ENCODE data around the gene OMP. TPM values are rescaled to one million over a fixed set of nuclear protein-coding genes. Genes with fewer than 3 reads are reported as not detected.

The OMP gene
- total RNA-seq, 2 donors from 2014 or later = 8.0 TPM; not detected in 1

DNA sequence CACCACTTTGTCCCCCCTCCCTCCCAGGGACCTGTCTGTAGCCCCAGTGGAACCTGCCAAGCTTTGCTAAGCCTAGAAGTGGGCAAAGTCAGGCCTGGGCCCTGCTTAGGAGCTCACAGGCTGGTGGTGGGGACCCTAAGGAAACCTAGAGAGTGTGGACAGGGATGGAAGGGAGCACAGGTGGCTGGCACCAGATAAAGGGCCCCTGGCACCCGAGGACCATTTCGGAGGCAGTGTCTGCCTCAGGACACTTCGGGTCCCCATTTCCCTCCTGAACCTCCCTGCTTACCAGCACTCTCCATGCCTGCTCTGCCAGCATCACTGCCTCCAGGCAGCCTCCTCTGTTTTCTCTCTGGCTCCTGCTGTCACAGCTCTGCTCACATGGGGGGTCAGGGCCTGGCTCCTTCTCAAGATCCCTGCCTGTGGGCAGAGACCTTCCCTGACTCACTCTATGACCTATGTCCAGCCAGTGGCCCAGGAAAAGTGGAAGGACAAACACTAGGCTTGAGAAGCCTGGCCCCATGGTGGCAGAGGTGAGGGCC lies 13.6 kb upstream of the OMP start:
- DNase-seq (ENCODE audit: low spot score) = no peak

DNA sequence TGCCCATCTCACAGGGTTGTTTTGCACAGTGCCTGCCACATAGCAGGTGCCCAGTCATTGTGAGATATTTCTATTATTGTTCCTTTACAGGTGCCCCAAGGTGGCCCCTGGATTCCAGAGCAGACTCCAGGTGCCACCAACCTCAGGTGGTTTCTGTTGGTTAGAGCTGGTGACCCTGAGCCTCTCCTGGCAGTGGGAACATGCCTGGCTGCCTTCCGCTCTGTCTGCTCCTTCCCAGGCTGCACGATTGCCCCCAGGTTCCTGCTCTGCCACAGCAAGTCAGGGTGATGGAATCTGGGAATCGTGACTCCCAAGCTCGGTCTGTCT lies 12.6 kb upstream of the OMP start:
- intact Hi-C loops (cut with DNase I) = loop anchor here (10.0 kb wide), 1 partner anchor 165 kb away; no protein-coding TSS in a partner anchor
- 88% methylated on average over 4 of the region's 4 CpGs for WGBS

More for the DNA sequence above, 13.6 kb upstream of the OMP start:
- intact Hi-C loops (cut with DNase I) = no loop called here
- Histone ChIP-seq H3K4me1 (replicated peaks) (peaks cover 10% of the 10 kb centered on the region), H3K27ac (peak overlapping the region in 1 of 2 donors; percentile 6), H3K9me3 (no peaks in the 10 kb centered on the region), H3K4me3 (no peak overlapping the region), H3K36me3 (no peaks in the 10 kb centered on the region), H3K27me3 (replicated peaks; ENCODE audit: insufficient read depth) (no peaks in the 10 kb centered on the region)
- 82% methylated on average over 3 of the region's 3 CpGs for WGBS
- no peak for TF ChIP-seq POLR2AphosphoS5 (IDR thresholded peaks at IDR 0.05)

DNA sequence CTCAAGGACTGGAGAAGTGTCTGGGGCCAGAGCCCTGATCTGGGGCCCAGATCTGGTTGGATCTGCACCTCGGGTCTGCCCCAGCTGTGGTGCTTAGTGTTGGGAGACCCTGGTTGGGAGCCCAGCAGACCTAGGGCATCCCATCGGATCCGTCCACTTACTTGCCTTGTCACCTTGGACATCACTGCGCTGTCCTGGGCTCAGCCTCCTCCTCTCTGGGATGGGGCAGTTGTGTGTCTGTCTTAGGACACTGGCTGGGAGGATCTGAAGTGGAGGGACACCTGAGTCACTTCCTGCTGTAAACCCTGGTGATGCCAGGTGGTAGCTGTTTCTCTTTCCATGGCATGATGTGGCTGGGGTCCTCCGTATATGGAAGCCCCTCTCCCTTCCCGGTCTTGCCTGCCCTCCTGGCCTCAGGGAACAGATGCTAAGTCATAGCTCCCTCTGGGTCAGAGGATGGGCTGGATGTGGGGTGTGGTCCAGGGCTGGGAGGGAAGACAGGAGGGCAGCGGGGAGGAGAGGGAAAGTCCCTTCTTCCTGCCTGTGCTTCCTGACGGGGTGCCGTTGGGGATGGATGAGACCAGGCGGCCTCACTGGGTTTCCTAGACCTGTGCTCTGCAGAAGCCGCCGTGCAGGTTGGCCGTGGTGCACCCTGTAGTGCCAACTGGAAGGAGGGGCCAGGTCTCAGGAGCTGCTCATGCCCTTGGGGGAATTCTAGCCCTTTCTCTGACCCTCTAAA lies 12.1 kb upstream of the OMP start:
- Histone ChIP-seq H3K27ac (no peak overlapping the region), H3K4me1 (replicated peaks) (peaks cover 10% of the 10 kb centered on the region), H3K4me3 (no peak overlapping the region), H3K27me3 (replicated peaks; ENCODE audit: insufficient read depth) (no peaks in the 10 kb centered on the region), H3K9me3 (no peaks in the 10 kb centered on the region), H3K36me3 (no peaks in the 10 kb centered on the region)
- intact Hi-C loops (cut with DNase I) = loop anchor here (1.0 to 10.0 kb wide), 2 partner anchors 43 to 166 kb away; no protein-coding TSS in a partner anchor
- TF ChIP-seq, protein P1, sequence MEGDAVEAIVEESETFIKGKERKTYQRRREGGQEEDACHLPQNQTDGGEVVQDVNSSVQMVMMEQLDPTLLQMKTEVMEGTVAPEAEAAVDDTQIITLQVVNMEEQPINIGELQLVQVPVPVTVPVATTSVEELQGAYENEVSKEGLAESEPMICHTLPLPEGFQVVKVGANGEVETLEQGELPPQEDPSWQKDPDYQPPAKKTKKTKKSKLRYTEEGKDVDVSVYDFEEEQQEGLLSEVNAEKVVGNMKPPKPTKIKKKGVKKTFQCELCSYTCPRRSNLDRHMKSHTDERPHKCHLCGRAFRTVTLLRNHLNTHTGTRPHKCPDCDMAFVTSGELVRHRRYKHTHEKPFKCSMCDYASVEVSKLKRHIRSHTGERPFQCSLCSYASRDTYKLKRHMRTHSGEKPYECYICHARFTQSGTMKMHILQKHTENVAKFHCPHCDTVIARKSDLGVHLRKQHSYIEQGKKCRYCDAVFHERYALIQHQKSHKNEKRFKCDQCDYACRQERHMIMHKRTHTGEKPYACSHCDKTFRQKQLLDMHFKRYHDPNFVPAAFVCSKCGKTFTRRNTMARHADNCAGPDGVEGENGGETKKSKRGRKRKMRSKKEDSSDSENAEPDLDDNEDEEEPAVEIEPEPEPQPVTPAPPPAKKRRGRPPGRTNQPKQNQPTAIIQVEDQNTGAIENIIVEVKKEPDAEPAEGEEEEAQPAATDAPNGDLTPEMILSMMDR (IDR thresholded peaks at IDR 0.05) = no peak
- TF ChIP-seq POLR2AphosphoS5 (IDR thresholded peaks at IDR 0.05) = no peak
- no peak for TF ChIP-seq POLR2A (IDR thresholded peaks at IDR 0.05)
- DNase-seq (ENCODE audit: low spot score) = no peak
- WGBS = 75% methylated on average over 12 of the region's 13 CpGs

More for the DNA sequence above, 12.6 kb upstream of the OMP start:
- peaks cover 10% of the 10 kb centered on the region for H3K4me1 ChIP-seq (replicated peaks)
- H3K9me3 ChIP-seq = no peaks in the 10 kb centered on the region
- no peaks in the 10 kb centered on the region for H3K36me3 ChIP-seq
- no peaks in the 10 kb centered on the region for H3K27me3 ChIP-seq (replicated peaks; ENCODE audit: insufficient read depth)
- no peak overlapping the region for H3K4me3 ChIP-seq
- no peak for DNase-seq (ENCODE audit: low spot score)
- TF ChIP-seq, protein P1 (IDR thresholded peaks at IDR 0.05) = no peak
- TF ChIP-seq POLR2AphosphoS5 (IDR thresholded peaks at IDR 0.05) (no peak), POLR2A (IDR thresholded peaks at IDR 0.05) (no peak)
- no peak overlapping the region for H3K27ac ChIP-seq

DNA sequence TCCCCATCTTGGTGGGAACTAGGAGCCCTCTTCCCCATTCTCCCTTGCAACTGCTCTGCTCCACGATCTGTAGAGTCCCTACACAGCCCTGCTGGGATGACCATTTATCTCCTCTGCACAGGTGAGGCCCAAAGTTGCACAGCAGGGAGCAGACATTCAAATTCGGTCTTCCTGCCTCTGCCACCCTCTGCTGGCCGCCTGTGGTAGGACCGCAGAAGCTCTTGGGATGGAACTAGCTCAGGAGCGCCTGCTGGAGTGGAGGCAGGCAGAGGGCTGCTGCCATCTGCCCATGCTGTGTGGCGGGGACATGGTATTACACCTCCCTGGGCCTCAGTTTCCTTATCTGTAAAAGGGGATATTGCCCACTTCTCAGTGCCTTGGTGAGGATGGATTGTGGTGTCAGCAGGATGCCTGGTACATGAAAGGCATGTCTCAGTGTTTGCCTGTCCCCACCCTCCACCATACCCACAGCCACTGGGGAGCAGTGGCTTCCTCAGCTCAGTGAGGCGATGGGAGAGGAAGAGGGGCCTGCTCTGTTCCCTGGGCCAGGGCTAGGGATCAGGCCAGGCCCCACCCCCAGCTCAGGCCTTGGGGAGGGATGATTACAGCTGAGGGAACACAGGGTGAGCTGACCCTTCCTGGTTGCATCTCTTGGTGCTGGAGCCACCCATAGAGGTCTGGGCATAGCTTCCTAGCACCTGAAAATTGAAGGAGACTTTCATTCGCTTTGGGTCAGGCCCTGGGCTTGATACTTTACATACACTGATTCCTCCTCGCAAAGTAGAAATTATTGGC lies 11.3 kb upstream of the OMP start:
- DNase-seq (ENCODE audit: low spot score) = peak; percentile 84
- intact Hi-C loops (cut with DNase I) = loop anchor here (1.0 to 10.0 kb wide), 2 partner anchors 44 to 167 kb away; no protein-coding TSS in a partner anchor
- TF ChIP-seq POLR2AphosphoS5 (IDR thresholded peaks at IDR 0.05) (peak; percentile 68), POLR2A (IDR thresholded peaks at IDR 0.05) (no peak)
- TF ChIP-seq, protein P1 (IDR thresholded peaks at IDR 0.05) = peak; percentile 88 to 96 (median 95)
- H3K27me3 ChIP-seq (replicated peaks; ENCODE audit: insufficient read depth) = no peaks in the 10 kb centered on the region
- no peaks in the 10 kb centered on the region for H3K36me3 ChIP-seq
- no peaks in the 10 kb centered on the region for H3K9me3 ChIP-seq
- H3K4me3 ChIP-seq = no peak overlapping the region
- H3K27ac ChIP-seq = no peak overlapping the region
- 33% methylated on average over 9 of the region's 9 CpGs for WGBS
- peaks cover 10% of the 10 kb centered on the region for H3K4me1 ChIP-seq (replicated peaks)

DNA sequence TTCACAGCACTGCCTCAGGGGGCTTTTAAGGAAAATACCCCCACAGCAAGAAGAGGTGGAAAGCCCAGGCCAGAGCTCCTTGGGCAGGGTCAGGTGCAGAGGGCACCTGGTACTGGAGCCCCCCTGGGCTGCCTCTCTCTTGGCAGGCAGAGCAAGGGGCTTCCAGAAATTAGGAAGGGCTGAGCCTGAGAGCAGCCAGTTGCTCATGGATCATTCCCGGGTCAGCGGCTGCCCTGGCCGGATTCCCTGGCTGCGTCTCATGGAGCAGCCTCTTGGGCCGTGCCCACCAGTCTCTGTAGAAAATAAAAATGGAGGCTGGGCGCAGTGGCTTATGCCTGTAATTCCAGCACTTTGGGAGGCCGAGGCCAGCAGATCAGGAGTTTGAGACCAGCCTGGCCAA lies 10.3 kb upstream of the OMP start:
- WGBS = 75% methylated on average over 7 of the region's 7 CpGs
- no peaks in the 10 kb centered on the region for H3K27me3 ChIP-seq (replicated peaks; ENCODE audit: insufficient read depth)
- no peak overlapping the region for H3K27ac ChIP-seq
- no peak overlapping the region for H3K4me3 ChIP-seq
- DNase-seq (ENCODE audit: low spot score) = no peak
- intact Hi-C loops (cut with DNase I) = loop anchor here (10.0 kb wide), 1 partner anchor 168 kb away; no protein-coding TSS in a partner anchor
- TF ChIP-seq, protein P1 (IDR thresholded peaks at IDR 0.05) = no peak
- TF ChIP-seq POLR2AphosphoS5 (IDR thresholded peaks at IDR 0.05) (no peak), POLR2A (IDR thresholded peaks at IDR 0.05) (no peak)
- no peaks in the 10 kb centered on the region for H3K9me3 ChIP-seq
- no peaks in the 10 kb centered on the region for H3K36me3 ChIP-seq
- peaks cover 10% of the 10 kb centered on the region for H3K4me1 ChIP-seq (replicated peaks)
